ENCODE results near the gene TNFAIP8L1. TPM values are rescaled to one million over a fixed set of nuclear protein-coding genes. Genes with fewer than 3 reads are reported as not detected.

The TNFAIP8L1 gene
- total RNA-seq (2021; ENCODE audit: unreplicated experiment) (22.2 TPM), Bru-seq, nascent RNA (percentile 56 among the genes with signal in this experiment), BruChase-seq, experiment 1, labeled RNA remaining after a 6-hour chase (percentile 60 among the genes with signal in this experiment), BruChase-seq, experiment 2, labeled RNA remaining after a 2-hour chase (percentile 76 among the genes with signal in this experiment)
- 19.5 and 24.0 TPM in 2 replicates for polyA plus RNA-seq (2012)
- long read RNA-seq, transcript TNFAIP8L1-203 (1 exons, 2,946 nt), result minor isoform, 5 of 59 reads
- long read RNA-seq, transcript TNFAIP8L1-201 (2 exons, 3,814 nt), result major isoform, 41 of 59 reads
- long read RNA-seq, partial matches to known transcripts, result 0 of 59 reads
- long read RNA-seq, other reads (novel, unspliced or antisense), result 13 of 59 reads

DNA sequence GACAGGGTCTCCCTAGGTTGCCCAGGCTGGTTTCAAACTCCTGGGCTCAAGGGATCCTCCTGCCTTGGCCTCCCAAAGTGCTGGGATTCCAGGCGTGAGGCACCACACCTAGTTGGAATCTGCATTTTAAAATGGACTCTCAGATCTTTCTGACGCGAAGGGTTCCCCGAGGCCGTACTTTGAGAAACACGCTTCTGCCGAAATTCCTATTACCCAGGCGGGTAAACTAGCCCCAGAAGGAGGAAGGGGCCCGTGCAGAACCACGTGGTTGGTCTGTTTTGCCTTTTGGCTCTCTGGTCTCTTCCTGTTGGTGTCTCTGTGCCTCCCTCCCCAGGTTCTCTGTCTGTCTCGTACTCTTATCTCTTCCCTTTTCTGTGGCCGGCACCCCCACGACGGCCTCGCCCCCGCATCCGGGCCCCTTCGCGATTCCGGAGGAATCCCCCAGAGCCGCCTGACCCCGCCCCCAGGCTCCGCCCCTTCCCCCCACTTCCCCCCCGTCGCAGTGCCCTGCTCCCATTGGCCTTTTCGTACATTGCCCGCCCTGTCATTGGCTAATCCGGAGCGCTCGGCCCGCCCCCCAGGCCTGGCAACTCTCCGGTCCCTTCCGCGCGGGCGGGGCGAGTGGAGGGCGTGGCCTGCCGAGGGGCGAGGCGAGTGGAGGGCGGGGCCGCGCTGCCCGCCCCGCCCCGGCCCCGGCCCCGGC, at the start of gene TNFAIP8L1:
Gene TNFAIP8L1 (plus strand): TSS at position 689 of the 703 bp plus-strand sequence. CDS start 12,354 bp downstream, outside the sequence.
- peak; percentile 87 for ATAC-seq
- peak; percentile 88 for DNase-seq (ENCODE audit: low read depth, low spot score)
- peaks cover 33% of the 10 kb centered on the region for H3K79me2 ChIP-seq (ENCODE audit: insufficient read depth, low read length)
- BruUV-seq (replicated peaks), result no TSS peak
- 0 out of 4 replicates have a peak, but pooled peaks cover 0 to 3% of the 10 kb centered on the region in 2 experiments for H3K36me3 ChIP-seq (ENCODE audit: control insufficient read depth in 1 of 2, insufficient read depth in 2 of 2, low read length in 2 of 2)
- ChIA-PET RAD21 (ENCODE audit: low non-redundant PET in 1 of 2, low total read pairs in 2 of 2, uncharacterized antibody in 2 of 2, unreplicated experiment in 2 of 2) (interaction anchor here in 1 of 2 experiments (0.6 kb wide), 1 partner anchor 50 kb away, joined by 13 read pairs; no protein-coding TSS in a partner anchor), POLR2A (no interaction called here), CTCF (interaction anchor here (0.7 to 3.3 kb wide), 3 partner anchors 42 to 171 kb away, joined by 3 to 29 read pairs (median 3); no protein-coding TSS in a partner anchor)
- no peaks in the 10 kb centered on the region for H3K9me2 ChIP-seq (ENCODE audit: insufficient read depth)
- TF ChIP-seq EGR1 (IDR thresholded peaks at IDR 0.05; ENCODE audit: low read depth), result peak; percentile 91
- no peak for TF ChIP-seq EZH2 (IDR thresholded peaks at IDR 0.05)
- TF ChIP-seq SRF (IDR thresholded peaks at IDR 0.05; ENCODE audit: low read depth), result no peak
- no peak for TF ChIP-seq ELF1 (IDR thresholded peaks at IDR 0.05; ENCODE audit: borderline replicate concordance, low read depth)
- no peak for TF ChIP-seq REST (IDR thresholded peaks at IDR 0.05; ENCODE audit: low read depth)
- no peak for TF ChIP-seq ZFX (IDR thresholded peaks at IDR 0.05)
- no peak for TF ChIP-seq CEBPB (IDR thresholded peaks at IDR 0.05; ENCODE audit: low read depth)
- no peak for TF ChIP-seq FOSL1 (IDR thresholded peaks at IDR 0.05; ENCODE audit: low read depth)
- no peak for TF ChIP-seq SIN3A (IDR thresholded peaks at IDR 0.05; ENCODE audit: low read depth)
- no peak for TF ChIP-seq ZNF274 (IDR thresholded peaks at IDR 0.05; ENCODE audit: low read depth, low read length)
- peak; percentile 89 for TF ChIP-seq SP1 (IDR thresholded peaks at IDR 0.05; ENCODE audit: low read depth)
- no peak for TF ChIP-seq ATF3 (IDR thresholded peaks at IDR 0.05)
- peak; percentile 82 for TF ChIP-seq MAX (IDR thresholded peaks at IDR 0.05)
- TF ChIP-seq POLR2A (IDR thresholded peaks at IDR 0.05; ENCODE audit: borderline replicate concordance, extremely low read depth, insufficient read depth, insufficient read length), result no peak
- no peak for TF ChIP-seq EZH2phosphoT487 (IDR thresholded peaks at IDR 0.05; ENCODE audit: borderline replicate concordance)
- TF ChIP-seq, protein P1, sequence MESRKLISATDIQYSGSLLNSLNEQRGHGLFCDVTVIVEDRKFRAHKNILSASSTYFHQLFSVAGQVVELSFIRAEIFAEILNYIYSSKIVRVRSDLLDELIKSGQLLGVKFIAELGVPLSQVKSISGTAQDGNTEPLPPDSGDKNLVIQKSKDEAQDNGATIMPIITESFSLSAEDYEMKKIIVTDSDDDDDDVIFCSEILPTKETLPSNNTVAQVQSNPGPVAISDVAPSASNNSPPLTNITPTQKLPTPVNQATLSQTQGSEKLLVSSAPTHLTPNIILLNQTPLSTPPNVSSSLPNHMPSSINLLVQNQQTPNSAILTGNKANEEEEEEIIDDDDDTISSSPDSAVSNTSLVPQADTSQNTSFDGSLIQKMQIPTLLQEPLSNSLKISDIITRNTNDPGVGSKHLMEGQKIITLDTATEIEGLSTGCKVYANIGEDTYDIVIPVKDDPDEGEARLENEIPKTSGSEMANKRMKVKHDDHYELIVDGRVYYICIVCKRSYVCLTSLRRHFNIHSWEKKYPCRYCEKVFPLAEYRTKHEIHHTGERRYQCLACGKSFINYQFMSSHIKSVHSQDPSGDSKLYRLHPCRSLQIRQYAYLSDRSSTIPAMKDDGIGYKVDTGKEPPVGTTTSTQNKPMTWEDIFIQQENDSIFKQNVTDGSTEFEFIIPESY (IDR thresholded peaks at IDR 0.05; ENCODE audit: extremely low read depth, insufficient replicate concordance, low read length), result no peak
- TF ChIP-seq YY1 (IDR thresholded peaks at IDR 0.05; ENCODE audit: extremely low read depth, insufficient replicate concordance, low read depth, low read length), result no peak
- TF ChIP-seq CBX3 (IDR thresholded peaks at IDR 0.05; ENCODE audit: low read depth), result no peak
- TF ChIP-seq RAD21 (IDR thresholded peaks at IDR 0.05; ENCODE audit: low read depth), result no peak
- TF ChIP-seq TCF7L2 (IDR thresholded peaks at IDR 0.05; ENCODE audit: borderline replicate concordance, extremely low read depth, insufficient read depth, insufficient read length), result no peak
- peaks cover 29 to 55% of the 10 kb centered on the region in 2 experiments for H3K4me1 ChIP-seq (ENCODE audit: control insufficient read depth in 1 of 2, insufficient read depth in 2 of 2, low read length in 2 of 2)
- H3K4me2 ChIP-seq (ENCODE audit: low read length), result peak within 1 kb of the TSS; percentile 90
- H4K20me1 ChIP-seq (ENCODE audit: insufficient read depth), result no peaks in the 10 kb centered on the region
- intact Hi-C loops (cut with micrococcal nuclease), result no loop called here
- H3K4me3 ChIP-seq (replicated peaks in 1 of 2; ENCODE audit: low read depth in 1 of 2, low read length in 2 of 2), result peak within 1 kb of the TSS; percentile 76 to 96
- peak within 1 kb of the TSS; percentile 82 for H3K27ac ChIP-seq (ENCODE audit: low read depth, low read length)
- H3K9ac ChIP-seq (ENCODE audit: low read length), result peak within 1 kb of the TSS; percentile 72
- no peaks in the 10 kb centered on the region for H3K27me3 ChIP-seq (ENCODE audit: insufficient read depth, low read length)
- H3K9me3 ChIP-seq (ENCODE audit: control insufficient read depth in 1 of 2, insufficient read depth in 1 of 2, low read depth in 1 of 2, low read length in 2 of 2), result no peaks in the 10 kb centered on the region
- H2AFZ ChIP-seq (ENCODE audit: low read depth, low read length, poor library complexity, severe bottlenecking), result no peak within 1 kb of the TSS

All from HCT116 (cell line).